HG02885 (cell line): ENCODE data around the gene MT1B.

Experiments
- ATAC-seq: cut with Tn5 transposase; IDR thresholded peaks from one replicate; pipeline ENCODE4 v1.9.1; 2021; ENCODE audit warnings: mild to moderate bottlenecking; ENCODE audit not compliant: unreplicated experiment, poor library complexity

MT1B gene

DNA sequence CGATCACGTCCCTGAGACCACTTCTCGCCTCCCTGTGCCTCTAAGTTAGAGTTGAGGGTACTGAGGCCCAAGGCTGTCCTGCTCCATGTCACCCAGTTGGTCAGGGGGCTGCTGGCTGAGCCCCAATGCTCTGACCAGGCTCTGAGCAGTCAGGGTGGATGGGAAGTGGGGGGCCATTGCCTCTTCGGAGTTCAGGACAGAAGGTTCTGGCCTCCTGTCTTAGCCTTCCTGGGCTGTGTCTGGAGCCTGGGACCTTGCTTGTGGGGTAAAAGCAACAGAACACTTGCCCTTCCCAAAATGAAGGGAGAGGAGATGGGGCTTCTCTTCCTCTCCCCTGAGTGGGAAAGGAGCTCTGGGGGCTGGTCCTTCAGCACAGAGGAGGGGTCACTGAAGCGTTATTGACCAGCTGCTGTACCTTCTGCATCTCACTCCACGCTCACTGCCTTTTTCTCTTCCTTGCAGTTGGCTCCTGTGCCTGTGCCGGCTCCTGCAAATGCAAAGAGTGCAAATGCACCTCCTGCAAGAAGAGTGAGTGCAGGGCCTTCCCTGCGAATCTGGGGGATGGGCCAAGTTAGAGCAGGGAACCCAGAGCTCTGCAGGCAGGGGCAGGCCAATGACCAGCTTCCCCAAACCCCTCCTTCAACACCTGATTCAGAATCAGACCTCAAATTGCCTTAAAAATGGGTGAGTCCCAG, 31.2 kb downstream of the MT1B start:
- ATAC-seq, result no peak

DNA sequence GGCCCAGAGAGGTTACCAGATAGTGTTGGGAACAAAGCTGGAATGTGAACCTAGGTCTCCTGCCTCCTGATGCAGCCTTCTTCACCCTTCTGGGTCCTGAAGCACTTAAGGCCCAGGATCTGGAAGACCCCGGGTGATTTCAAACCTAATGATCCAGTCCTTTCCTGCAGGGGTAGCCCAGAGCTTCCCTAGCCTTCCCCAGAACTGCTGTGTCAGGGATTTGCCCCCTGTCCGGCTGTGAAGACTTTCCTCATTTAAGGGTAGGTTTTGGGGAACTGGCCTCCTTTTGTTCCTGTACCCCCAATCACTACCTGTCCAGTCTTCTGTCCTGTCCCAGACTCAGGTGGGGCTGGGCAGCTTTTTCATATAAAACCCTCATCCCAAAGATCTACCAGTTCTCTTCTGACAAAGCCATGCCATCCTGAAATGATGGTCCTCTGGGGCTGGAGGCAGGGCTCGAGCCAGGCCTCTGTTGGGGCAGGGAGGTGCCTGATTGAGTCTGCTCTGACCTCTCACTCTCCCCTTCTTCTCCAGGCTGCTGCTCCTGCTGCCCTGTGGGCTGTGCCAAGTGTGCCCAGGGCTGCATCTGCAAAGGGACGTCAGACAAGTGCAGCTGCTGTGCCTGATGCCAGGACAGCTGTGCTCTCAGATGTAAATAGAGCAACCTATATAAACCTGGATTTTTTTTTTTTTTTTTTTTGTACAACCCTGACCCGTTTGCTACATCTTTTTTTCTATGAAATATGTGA, 31.9 kb downstream of the MT1B start:
- ATAC-seq, result no peak

DNA sequence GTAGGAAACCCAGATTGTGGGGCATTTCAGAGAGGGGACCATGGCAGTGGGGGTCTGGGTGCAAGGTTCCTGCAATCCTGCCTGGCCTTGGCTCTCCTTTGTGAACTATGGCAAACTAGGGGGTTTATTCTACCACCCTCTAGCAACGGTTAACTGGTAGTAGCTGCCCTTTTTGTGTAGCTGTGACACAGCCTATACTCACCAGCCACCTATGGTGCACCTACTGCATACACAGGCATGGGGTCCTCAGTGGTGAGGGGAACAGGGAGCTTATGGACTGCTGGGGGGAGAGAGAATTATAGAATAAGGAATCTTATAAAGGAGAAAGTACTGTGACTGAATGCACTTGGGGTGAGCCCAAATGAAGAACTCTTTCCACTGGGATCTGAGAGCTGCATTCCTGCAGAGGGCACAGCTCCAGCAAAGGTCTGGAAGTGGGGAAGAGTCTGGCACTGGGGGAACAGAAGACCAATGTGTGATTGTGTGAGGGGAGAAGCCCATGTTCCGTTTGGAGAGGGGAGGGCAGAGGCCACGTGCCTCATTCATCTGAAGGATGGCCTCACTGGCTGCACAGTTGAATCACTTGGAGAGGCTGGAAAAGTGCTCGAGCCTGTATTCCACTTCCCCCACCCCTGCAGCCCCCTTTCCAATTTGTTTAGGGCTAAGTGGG, 32.7 kb downstream of the MT1B start:
- ATAC-seq, result no peak

DNA sequence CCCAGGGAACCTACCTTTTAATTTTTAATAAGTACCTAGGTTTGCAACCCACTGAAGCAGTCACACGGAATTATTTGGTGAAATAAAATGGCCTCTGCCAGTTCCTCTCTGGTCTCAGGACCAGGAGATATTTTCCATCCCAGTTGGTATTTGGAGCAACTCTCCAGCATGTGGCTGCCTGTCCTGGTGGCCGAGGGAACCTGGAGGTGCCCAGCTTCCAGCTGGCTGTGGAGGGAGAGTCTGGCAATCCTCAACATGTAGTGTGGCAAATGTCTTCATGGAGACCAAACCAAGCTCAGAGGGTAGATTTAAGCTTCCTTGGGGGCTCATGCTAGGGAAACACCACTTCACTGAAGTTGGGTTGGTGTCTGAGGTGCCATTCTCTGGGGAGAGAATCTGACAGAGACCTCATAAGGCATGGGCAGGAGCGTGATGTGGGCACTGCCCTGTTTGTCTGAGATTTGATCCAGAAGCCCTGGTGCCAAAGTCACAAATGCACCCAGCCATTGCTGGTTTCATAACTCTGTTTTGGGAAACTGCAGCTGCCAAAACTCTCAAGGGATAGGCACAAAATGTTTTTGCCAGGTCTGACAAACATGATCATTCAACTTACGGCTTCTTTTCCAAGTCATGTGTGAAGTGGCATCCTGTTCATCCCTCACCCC, 33.4 kb downstream of the MT1B start:
- no peak for ATAC-seq

DNA sequence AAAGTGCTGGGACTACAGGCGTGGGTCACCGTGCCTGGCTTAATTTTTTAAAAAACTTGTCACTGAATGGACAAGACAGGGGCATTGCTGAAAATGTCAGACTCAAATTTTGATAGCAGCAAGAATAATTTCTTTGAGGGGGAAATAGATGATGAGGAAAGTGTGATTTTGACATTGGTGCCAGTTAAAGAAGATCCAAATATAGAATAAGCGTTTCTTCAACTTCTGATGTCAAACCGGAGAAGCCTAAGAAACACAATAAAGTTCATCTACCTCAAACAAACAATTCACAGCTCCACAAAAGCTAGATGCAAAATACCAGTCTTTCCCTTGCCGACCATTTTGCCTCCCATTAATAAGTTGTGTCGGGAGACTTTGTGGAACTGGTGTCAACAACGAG, 35.1 kb downstream of the MT1B start:
- ATAC-seq, result no peak

DNA sequence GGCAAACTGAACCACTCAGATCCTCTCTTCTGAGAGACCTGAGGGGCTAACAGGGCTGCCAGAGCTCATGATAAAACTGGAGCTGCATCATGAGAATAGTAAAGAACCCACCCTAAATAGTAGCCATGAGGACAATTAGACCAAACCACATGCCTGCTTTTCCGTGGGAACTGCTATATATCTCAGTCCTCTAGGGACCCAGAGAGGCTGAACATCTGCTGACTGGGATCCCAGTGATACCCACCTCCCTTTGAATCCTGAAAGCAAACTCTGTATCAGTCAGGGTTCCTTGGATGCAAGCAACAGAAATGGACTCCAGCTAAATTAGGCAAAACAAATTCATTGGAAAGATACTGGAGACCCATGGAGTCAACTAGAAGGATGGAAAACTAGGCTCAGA, 37.1 kb downstream of the MT1B start:
- no peak for ATAC-seq

DNA sequence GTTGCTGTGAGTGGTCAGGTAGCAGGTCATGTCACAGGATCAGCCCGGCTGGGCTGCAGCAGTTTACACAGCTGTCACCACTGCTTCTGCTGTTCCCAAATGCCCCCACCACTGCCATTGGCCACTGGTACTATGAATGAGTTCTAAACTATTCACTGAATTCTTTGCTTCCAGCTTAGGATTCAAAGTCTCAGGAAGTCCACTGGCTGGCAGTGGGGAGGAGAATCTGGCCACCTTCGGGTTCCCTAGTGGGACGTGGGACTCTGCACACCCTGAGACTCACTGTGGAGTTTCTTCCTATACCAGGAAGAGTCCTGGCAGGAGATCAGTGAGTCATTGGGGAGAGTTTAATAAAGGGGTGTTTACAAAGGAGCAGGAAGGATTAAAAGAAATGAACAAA, 37.5 kb downstream of the MT1B start:
- ATAC-seq, result no peak

DNA sequence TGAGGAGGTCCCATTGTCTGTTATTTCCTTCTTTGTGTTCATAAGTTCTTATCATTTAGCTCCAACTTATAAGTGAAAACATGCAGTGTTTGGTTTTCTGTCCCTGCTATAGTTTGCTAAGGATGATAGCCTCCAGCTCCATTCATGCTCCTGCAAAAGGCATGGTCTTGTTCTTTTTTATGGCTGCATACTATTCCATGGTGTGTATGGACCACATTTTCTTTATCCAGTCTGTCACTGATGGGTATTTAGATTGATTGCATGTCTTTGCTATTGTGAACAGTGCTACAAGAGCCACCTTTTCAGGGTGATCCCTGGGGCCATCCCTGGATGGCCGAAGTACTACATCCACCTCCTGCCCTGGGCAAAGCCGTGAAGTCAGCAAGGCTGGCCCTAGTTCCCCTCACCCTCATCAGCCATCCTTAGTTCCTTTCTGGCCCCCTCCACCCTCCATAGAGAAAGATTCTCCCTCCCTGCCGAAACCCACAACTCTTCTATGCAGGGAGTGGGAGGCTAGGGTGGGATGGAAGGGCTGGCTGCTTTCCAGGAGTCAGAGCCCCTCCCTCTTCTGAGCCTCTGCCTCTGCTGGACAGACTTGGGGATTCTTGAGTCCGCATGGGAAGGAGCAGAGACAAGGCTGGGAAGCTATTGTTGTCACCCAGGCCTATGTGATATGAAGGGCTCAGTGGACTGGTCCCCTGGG, 38.9 kb downstream of the MT1B start:
- ATAC-seq, result no peak

DNA sequence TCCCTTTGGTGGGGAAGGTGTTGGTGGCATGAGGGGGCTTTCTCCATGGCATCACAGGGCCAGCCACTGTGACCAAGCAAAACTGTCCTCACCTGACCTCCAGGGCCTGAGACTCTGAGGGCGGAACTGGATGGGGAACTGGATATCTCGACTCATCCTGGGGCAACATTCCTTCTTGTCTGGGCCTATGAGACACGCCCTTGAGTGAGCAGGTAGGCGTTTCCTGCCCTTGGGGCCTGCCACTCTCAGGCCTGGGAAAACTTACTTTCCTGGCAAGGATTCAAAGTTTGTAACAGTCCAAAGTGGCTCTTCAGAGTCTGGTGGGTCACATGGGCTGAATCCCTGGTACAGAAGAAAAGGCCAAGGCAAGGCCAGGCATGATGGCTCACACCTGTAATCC, 40.2 kb downstream of the MT1B start:
- ATAC-seq, result no peak

DNA sequence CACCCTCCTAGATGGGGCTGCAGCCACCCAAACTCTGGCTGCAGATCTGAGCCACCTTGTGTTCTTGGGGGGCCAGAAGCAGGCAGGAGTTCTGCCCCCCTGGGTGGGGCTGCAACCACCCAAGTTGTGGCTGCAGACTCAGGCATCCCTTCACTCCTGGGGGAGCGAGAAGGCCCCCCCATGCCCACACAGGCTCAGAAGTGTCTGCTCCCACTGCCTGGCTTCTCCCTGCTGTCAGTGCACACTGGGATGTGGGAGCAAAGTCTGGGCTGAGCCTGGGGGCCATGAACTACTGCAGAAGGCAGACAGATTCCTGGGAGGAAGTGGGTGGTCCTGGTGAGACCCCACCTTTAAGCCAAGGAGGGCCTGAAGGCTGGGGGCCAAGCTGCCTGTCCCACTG, 43.6 kb downstream of the MT1B start:
- no peak for ATAC-seq

DNA sequence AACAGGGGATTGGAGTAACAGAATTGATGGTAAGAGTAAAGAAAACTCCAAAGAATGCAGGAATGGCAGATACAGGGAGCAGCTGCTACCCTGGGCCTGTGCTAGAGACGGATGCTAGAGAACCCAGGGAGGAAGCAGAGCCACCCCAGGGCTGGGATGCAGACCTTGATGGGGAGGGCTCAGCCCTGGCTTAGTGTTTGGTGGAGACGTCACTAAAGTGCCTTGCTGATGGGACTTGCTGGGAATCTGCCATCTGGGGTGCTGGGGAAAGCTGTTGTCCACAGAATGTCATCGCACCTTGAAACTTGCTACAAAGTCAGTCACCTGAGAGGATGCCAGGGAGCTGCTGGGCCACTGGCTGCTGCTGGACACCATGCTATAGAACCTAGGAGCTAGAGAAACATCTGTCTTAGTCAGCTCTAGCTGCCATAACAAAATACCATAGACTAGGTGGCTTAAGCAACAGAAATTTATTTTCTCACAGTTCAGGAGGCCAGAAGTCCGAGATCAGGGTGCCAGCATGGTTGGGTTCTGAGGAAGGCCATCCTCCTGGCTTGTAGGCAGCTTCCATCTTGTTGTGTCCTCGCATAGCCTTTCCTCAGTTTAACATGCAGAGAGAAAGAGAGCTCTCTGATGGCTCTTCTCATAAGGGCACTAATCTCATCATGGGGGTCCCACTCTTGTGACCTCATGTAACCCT, 45.9 kb downstream of the MT1B start:
- no peak for ATAC-seq

DNA sequence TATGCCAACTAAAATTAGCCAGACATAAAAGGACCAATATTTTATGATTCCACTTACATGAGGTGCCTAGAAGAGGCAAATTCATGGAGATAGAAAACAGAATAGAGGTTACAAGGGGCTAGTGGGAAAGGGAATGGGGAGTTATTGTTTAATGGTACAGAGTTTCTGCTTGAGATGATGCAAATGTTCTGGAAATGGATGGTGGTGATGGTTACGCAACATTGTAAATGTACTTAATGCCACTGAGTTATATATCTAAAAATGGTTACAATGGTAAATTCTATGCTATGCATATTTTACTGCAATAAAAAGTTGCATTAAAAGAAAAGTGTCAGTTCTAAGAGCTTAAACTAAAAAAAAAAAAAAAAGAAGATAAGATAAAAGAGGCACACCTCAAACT, 48.5 kb downstream of the MT1B start:
- ATAC-seq, result no peak

DNA sequence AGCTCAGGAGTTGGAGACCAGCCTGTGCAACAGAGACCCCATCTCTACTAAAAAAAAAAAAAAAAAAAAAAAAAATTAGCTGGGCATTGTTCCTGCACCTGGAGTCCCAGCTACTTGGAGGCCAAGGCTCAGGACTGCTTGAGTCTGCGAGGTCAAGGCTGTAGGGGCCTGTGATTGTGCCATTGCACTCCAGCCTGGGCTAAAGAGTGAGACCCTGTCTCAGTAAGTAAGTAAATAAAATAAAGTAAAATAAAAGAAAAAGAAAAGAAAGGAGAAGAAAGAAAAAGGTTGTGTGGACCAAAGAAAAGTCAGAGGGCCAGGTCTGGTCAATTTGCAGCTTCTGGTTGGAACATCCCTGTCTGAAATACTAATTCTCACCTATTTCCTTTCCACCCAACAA, 48.9 kb downstream of the MT1B start:
- no peak for ATAC-seq

DNA sequence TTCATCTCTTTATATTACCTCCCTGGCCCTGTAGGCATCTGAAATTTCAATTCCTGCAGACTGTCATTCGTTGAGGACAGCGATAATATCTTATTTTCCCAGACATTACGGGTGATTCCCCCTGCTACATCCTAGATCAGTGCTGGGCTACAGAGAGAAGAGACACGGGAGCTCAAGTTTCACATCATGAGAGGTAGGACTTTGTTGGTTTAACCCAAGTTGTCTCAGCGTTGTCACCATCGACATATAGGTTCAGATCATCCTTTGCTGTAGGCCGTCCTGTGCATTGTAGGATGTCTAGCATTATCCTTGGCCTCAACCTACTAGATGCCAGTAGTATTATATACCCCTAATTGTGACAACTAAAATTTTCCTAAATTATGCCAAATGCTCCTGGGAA, 49.8 kb downstream of the MT1B start:
- no peak for ATAC-seq
